A549 treated with Hydrocortisone at 1 μM for 4 hours (cell line): ENCODE results near the gene IRF2BP2. TPM values are rescaled to one million over a fixed set of nuclear protein-coding genes. Genes with fewer than 3 reads are reported as not detected.

Experiments used
- total RNA-seq: library from RNA; stranded (reverse); fragments of 200-300 nt; extraction: Qiagen RNA extraction; gene quantifications from 5 replicates; pipeline ENCODE4 v1.2.3, GENCODE V29; 2022

IRF2BP2 gene
- total RNA-seq = 61.1 to 88.8 TPM (median 79.2 TPM) in 5 replicates

GRCh38 chr1:234610061-234610665 lies at the start of gene IRF2BP2:
Gene IRF2BP2 (minus strand): TSS chr1:234610178. CDS start chr1:234609494, 684 bp downstream.

Other genes with a start within 250 kb of the IRF2BP2 start
- 81.2 to 89.1 TPM (median 84.1 TPM) in 5 replicates for gene COA6, start 236.7 kb downstream of the IRF2BP2 start, total RNA-seq
- 9.7 to 12.9 TPM (median 11.5 TPM) in 5 replicates for gene TARBP1, start 131.0 kb downstream of the IRF2BP2 start, total RNA-seq